ENCODE data around the gene CRTC2. TPM values are rescaled to one million over a fixed set of nuclear protein-coding genes. Genes with fewer than 3 reads are reported as not detected.
"Not testable (repeated sequence)": the region's sequence is repeated elsewhere in the genome, so short reads cannot be mapped to it uniquely, and the experiment has no call there.

CRTC2 gene
- total RNA-seq, 1 donor from 2014 or later = 247 TPM

- TF ChIP-seq CTCF (IDR thresholded peaks at IDR 0.05) = no peak
- Mint-ChIP-seq H3K27me3 (no peaks in the 10 kb centered on the region), H3K4me1 (peaks cover 61% of the 10 kb centered on the region), H3K27ac (peak overlapping the region; percentile 75), H3K36me3 (ENCODE audit: low read depth) (peaks cover 32% of the 10 kb centered on the region), H3K4me3 (peak overlapping the region; percentile 93), H3K9me3 (no peaks in the 10 kb centered on the region)
- DNase-seq = no peak
- ChIA-PET POLR2A (interaction anchor here (0.6 to 7.6 kb wide), 7 partner anchors 25 to 99 kb away, joined by 3 to 186 read pairs (median 7); partner anchors contain the start of genes DENND4B, RAB13 and RPS27), CTCF (interaction anchor here (0.8 to 1.8 kb wide), 9 partner anchors 25 to 144 kb away, joined by 3 to 8 read pairs (median 3); partner anchors contain the start of genes CREB3L4, DENND4B and RAB13)
- ATAC-seq (ENCODE audit: low read depth) = no peak
- intact Hi-C loops (cut with micrococcal nuclease) = loop anchor here (5.0 kb wide), 2 partner anchors 38 to 248 kb away; partner anchors contain the start of gene ILF2
Measured at GRCh38 chr1:153919876-153920852, 38.2 kb downstream of the CRTC2 start.

GRCh38 chr1:153916297-153916696 lies 42.1 kb downstream of the CRTC2 start:
- no peak overlapping the region for H3K4me3 Mint-ChIP-seq
- POLR2A ChIA-PET = interaction anchor here (0.6 to 1.0 kb wide), 2 partner anchors 50 to 76 kb away, joined by 4 read pairs; no protein-coding TSS in a partner anchor
- H3K27ac Mint-ChIP-seq = no peak overlapping the region
- no peaks in the 10 kb centered on the region for H3K9me3 Mint-ChIP-seq
- DNase-seq (no peak), ATAC-seq (ENCODE audit: low read depth) (no peak)
- no peak for TF ChIP-seq CTCF (IDR thresholded peaks at IDR 0.05)
- H3K27me3 Mint-ChIP-seq = no peaks in the 10 kb centered on the region
- peaks cover 36% of the 10 kb centered on the region for H3K36me3 Mint-ChIP-seq (ENCODE audit: low read depth)
- intact Hi-C loops (cut with micrococcal nuclease) = no loop called here
- H3K4me1 Mint-ChIP-seq = peaks cover 60% of the 10 kb centered on the region
- CTCF ChIA-PET = interaction anchor here (1.2 kb wide), 1 partner anchor 89 kb away, joined by 3 read pairs; no protein-coding TSS in a partner anchor

- ChIA-PET CTCF (no interaction called here), POLR2A (interaction anchor here (0.7 kb wide), 1 partner anchor 57 kb away, joined by 4 read pairs; no protein-coding TSS in a partner anchor)
- intact Hi-C loops (cut with micrococcal nuclease) = no loop called here
- no peak overlapping the region for H3K4me3 Mint-ChIP-seq
- peaks cover 32% of the 10 kb centered on the region for H3K36me3 Mint-ChIP-seq (ENCODE audit: low read depth)
- H3K9me3 Mint-ChIP-seq = no peaks in the 10 kb centered on the region
- H3K4me1 Mint-ChIP-seq = peaks cover 33% of the 10 kb centered on the region
- TF ChIP-seq CTCF (IDR thresholded peaks at IDR 0.05) = no peak
- DNase-seq (no peak), ATAC-seq (ENCODE audit: low read depth) (no peak)
- no peaks in the 10 kb centered on the region for H3K27me3 Mint-ChIP-seq
- no peak overlapping the region for H3K27ac Mint-ChIP-seq
Measured at GRCh38 chr1:153912349-153912748, 46.1 kb downstream of the CRTC2 start.

- POLR2A ChIA-PET = interaction anchor here (0.6 to 1.2 kb wide), 4 partner anchors 11 to 56 kb away, joined by 3 to 6 read pairs (median 3); partner anchors contain the start of gene CRTC2
- H3K4me1 Mint-ChIP-seq = peaks cover 39% of the 10 kb centered on the region
Measured at GRCh38 chr1:153910560-153910959, 47.9 kb downstream of the CRTC2 start.

GRCh38 chr1:153908071-153908470 lies 50.3 kb downstream of the CRTC2 start:
- H3K4me1 Mint-ChIP-seq = peaks cover 49% of the 10 kb centered on the region
- no peak overlapping the region for H3K27ac Mint-ChIP-seq

More at GRCh38 chr1:153910560-153910959, 47.9 kb downstream of the CRTC2 start:
- intact Hi-C loops (cut with micrococcal nuclease); DNase-seq; H3K4me3 Mint-ChIP-seq; ATAC-seq (ENCODE audit: low read depth); CTCF ChIA-PET; H3K9me3 Mint-ChIP-seq; H3K27me3 Mint-ChIP-seq; H3K27ac Mint-ChIP-seq: not testable (repeated sequence)
- H3K36me3 Mint-ChIP-seq (ENCODE audit: low read depth) = peaks cover 34% of the 10 kb centered on the region

More at GRCh38 chr1:153908071-153908470, 50.3 kb downstream of the CRTC2 start:
- ATAC-seq (ENCODE audit: low read depth) = no peak
- TF ChIP-seq CTCF (IDR thresholded peaks at IDR 0.05) = no peak
- Mint-ChIP-seq H3K9me3 (no peaks in the 10 kb centered on the region), H3K36me3 (ENCODE audit: low read depth) (peaks cover 32% of the 10 kb centered on the region), H3K4me3 (no peak overlapping the region), H3K27me3 (no peaks in the 10 kb centered on the region)
- CTCF ChIA-PET = no interaction called here
- DNase-seq = no peak
- intact Hi-C loops (cut with micrococcal nuclease) = no loop called here
- POLR2A ChIA-PET = interaction anchor here (0.7 kb wide), 2 partner anchors 35 to 83 kb away, joined by 3 to 4 read pairs; no protein-coding TSS in a partner anchor
